Stomach (tissue), 9 donors: ENCODE results near the gene TMEM132E. TPM values are rescaled to one million over a fixed set of nuclear protein-coding genes. Genes with fewer than 3 reads are reported as not detected.

Experiments
- DNase-seq, 2 donors: peaks; one replicate each; pipeline versions ENCODE4 v3.0.0 to v3.0.0-alpha.2; 2013 to 2019
- H3K27ac ChIP-seq, 5 donors: fragments of 200-600 bp in 4 of 5; sonication (generic) in 4 of 5; one replicate each; pipeline ENCODE4 v1.5.1; 2013 to 2019; ENCODE audit warnings: mild to moderate bottlenecking in 1 of 5, moderate library complexity in 1 of 5
- H3K27me3 ChIP-seq, 3 donors: fragments of 200-600 bp; sonication (generic); one replicate each; pipeline ENCODE4 v1.5.1; 2017 to 2019; ENCODE audit warnings: mixed run types in 1 of 3
- H3K36me3 ChIP-seq, 4 donors: fragments of 200-600 bp; sonication (generic); 1 replicate in 3 of 4; 2 replicates in 1 of 4; pipeline ENCODE4 v1.5.1; 2016 to 2019
- H3K4me1 ChIP-seq, 4 donors: fragments of 200-600 bp; sonication (generic); one replicate each; pipeline ENCODE4 v1.5.1; 2016 to 2019
- H3K4me3 ChIP-seq, 4 donors: fragments of 200-600 bp; sonication (generic) in 3 of 4; one replicate each; pipeline ENCODE4 v1.5.1; 2016 to 2019; ENCODE audit warnings: mild to moderate bottlenecking in 1 of 4
- H3K9me3 ChIP-seq, 4 donors: fragments of 200-600 bp; sonication (generic); one replicate each; pipeline ENCODE4 v1.5.1; 2016 to 2019
- EP300 ChIP-seq: sonication (generic); formaldehyde crosslinking; IDR thresholded peaks from one replicate; pipeline ENCODE4 v1.6.1; 2017; ENCODE audit warnings: antibody characterized with exemption
- POLR2A ChIP-seq, 4 donors: fragments of 450-650 bp; IDR thresholded peaks; one replicate each; pipeline ENCODE4 v1.6.1; 2016; ENCODE audit warnings: antibody characterized with exemption in 4 of 4, control low read depth in 2 of 4, mild to moderate bottlenecking in 1 of 4, moderate library complexity in 1 of 4
- POLR2AphosphoS5 ChIP-seq, 3 donors: sonication (generic); formaldehyde crosslinking; IDR thresholded peaks; one replicate each; pipeline ENCODE4 v1.6.1; 2016; ENCODE audit warnings: antibody characterized with exemption in 3 of 3
- WGBS, 5 donors: extraction: QIAGEN DNeasy Blood & Tissue Kit in 3 of 5; methylation state at CpG; one replicate each; pipeline versions ENCODE4 v1.1.5 to v1.1.7; 2013 to 2018; 5-methylcytosine and 5-hydroxymethylcytosine counted together
- intact Hi-C: fragments of 100-400 bp; cut with DNase I; formaldehyde crosslinking; loops from one replicate; pipeline ENCODE4 v1.15.1; 2023; ENCODE audit warnings: low total_unique reads
- polyA plus RNA-seq, 3 donors: library from polyadenylated mRNA; stranded (reverse); fragments of 200-250 nt; gene quantifications; one replicate each; pipeline ENCODE4 v1.2.3, GENCODE V29; 2013
- total RNA-seq, 5 donors: library from RNA; depleted of rRNA; stranded (reverse); fragments of >200 nt; gene quantifications; one replicate each; pipeline versions ENCODE4 v1.1.0 to v1.2.3, GENCODE V29; 2014 to 2016
- TF ChIP-seq, protein P1 (sequence below), 7 experiments: fragments of 450-650 bp in 4 of 7; fragments of 200-600 bp in 3 of 7; sonication (generic) in 3 of 7; IDR thresholded peaks; one replicate each; pipeline ENCODE4 v1.5.1; 2016 to 2019; ENCODE audit warnings: antibody characterized with exemption in 7 of 7, control low read depth in 2 of 7, mild to moderate bottlenecking in 1 of 7
- donor health status: healthy with polysubstance abuse.
- donor health status: Bipolar disorder and iron deficiency.
- donor health status: healthy.

Gene TMEM132E
- total and polyA plus RNA-seq, 8 donors, result 0.05 to 0.55 (median 0.12) TPM; not detected in 5

DNA sequence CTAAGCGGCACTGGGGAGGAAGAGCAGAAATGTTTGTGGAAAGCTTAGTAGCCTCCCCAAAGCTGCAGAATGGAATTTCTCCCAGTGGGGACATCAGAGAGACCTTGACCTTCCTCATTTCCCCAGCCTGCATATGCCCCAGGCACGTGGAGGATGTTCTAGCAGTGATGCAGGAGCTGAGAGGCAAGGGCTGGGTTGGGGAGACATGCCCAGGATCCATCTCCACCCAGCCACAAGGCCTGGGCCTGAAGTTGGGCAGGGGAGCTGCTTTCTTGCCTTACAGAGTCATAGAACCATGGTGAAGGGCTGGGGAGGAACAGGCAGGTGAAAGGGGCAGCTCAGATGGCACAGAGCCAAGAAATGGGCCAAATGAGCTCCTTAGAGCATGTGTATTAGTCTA lies 104.0 kb downstream of the TMEM132E start:
- intact Hi-C loops, result no loop called here
- H3K4me3 ChIP-seq, result no peak overlapping the region
- H3K4me1 ChIP-seq, result no peaks in the 10 kb centered on the region
- peaks cover 0 to 31% (median 0%) of the 10 kb centered on the region in 3 donors for H3K27me3 ChIP-seq
- no peak overlapping the region for H3K27ac ChIP-seq
- no peaks in the 10 kb centered on the region for H3K36me3 ChIP-seq
- no peak for DNase-seq
- WGBS, 5 donors, result 56 to 64% (median 60%) methylated on average over 2 of the region's 2 CpGs
- peaks cover 0 to 5% (median 0%) of the 10 kb centered on the region in 4 donors for H3K9me3 ChIP-seq
- TF ChIP-seq EP300, result no peak
- no peak for TF ChIP-seq POLR2AphosphoS5 (IDR thresholded peaks at IDR 0.05)
- no peak for TF ChIP-seq POLR2A (IDR thresholded peaks at IDR 0.05)
- TF ChIP-seq, protein P1, sequence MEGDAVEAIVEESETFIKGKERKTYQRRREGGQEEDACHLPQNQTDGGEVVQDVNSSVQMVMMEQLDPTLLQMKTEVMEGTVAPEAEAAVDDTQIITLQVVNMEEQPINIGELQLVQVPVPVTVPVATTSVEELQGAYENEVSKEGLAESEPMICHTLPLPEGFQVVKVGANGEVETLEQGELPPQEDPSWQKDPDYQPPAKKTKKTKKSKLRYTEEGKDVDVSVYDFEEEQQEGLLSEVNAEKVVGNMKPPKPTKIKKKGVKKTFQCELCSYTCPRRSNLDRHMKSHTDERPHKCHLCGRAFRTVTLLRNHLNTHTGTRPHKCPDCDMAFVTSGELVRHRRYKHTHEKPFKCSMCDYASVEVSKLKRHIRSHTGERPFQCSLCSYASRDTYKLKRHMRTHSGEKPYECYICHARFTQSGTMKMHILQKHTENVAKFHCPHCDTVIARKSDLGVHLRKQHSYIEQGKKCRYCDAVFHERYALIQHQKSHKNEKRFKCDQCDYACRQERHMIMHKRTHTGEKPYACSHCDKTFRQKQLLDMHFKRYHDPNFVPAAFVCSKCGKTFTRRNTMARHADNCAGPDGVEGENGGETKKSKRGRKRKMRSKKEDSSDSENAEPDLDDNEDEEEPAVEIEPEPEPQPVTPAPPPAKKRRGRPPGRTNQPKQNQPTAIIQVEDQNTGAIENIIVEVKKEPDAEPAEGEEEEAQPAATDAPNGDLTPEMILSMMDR (IDR thresholded peaks at IDR 0.05), result no peak

Other genes with a start within 250 kb of the TMEM132E start
- 10 to 100 TPM in 1 of 5 donors, not detected in 4; 29.5 TPM for gene CCL13, start 223.1 kb upstream of the TMEM132E start, total RNA-seq
- 10 to 100 TPM in 1 of 3 donors, 1 to 10 TPM in 1, under 1 TPM in 1; 0.65 to 17.3 (median 6.7) TPM for gene CCL13, start 223.1 kb upstream of the TMEM132E start, polyA plus RNA-seq
- not detected for gene CCL1, start 216.3 kb upstream of the TMEM132E start, total RNA-seq
- gene CCL1, start 216.3 kb upstream of the TMEM132E start, polyA plus RNA-seq, result not detected